Measurements from ENCODE around the gene CST9. TPM values are rescaled to one million over a fixed set of nuclear protein-coding genes. Genes with fewer than 3 reads are reported as not detected.

The CST9 gene
- total and polyA plus RNA-seq, 7 experiments from 2014 or later = not detected

Other genes with a start within 250 kb of the CST9 start
- gene GZF1, start 243.7 kb downstream of the CST9 start, total RNA-seq = 10 to 100 TPM; 11.4 to 44.0 (median 19.6) TPM
- gene GZF1, start 243.7 kb downstream of the CST9 start, polyA plus RNA-seq = 1 to 10 TPM; 1.4 to 7.8 TPM
- gene NAPB, start 184.4 kb downstream of the CST9 start, total RNA-seq = 10 to 100 TPM; 11.4 to 20.4 (median 16.2) TPM
- 1 to 10 TPM; 5.5 to 7.9 TPM for gene NAPB, start 184.4 kb downstream of the CST9 start, polyA plus RNA-seq
- not detected for gene CSTL1, start 166.2 kb downstream of the CST9 start, total RNA-seq
- gene CSTL1, start 166.2 kb downstream of the CST9 start, polyA plus RNA-seq = not detected
- not detected for gene CST11, start 153.0 kb downstream of the CST9 start, total RNA-seq
- not detected for gene CST11, start 153.0 kb downstream of the CST9 start, polyA plus RNA-seq
- not detected for gene CST8, start 114.8 kb downstream of the CST9 start, total RNA-seq
- gene CST8, start 114.8 kb downstream of the CST9 start, polyA plus RNA-seq = not detected
- gene CST9L, start 37.4 kb downstream of the CST9 start, total RNA-seq = not detected
- not detected for gene CST9L, start 37.4 kb downstream of the CST9 start, polyA plus RNA-seq
- gene CST3, start 32.0 kb upstream of the CST9 start, total RNA-seq = 100 to 1,000 TPM in 1 of 5 experiments, 10 to 100 TPM in 3, 1 to 10 TPM in 1; 1.7 to 520 (median 22.2) TPM
- 1 to 10 TPM; 2.5 to 5.5 TPM for gene CST3, start 32.0 kb upstream of the CST9 start, polyA plus RNA-seq
- gene CST4, start 83.1 kb upstream of the CST9 start, total RNA-seq = not detected
- gene CST4, start 83.1 kb upstream of the CST9 start, polyA plus RNA-seq = not detected
- not detected for gene CST1, start 145.0 kb upstream of the CST9 start, total RNA-seq
- not detected for gene CST1, start 145.0 kb upstream of the CST9 start, polyA plus RNA-seq
- gene CST2, start 220.8 kb upstream of the CST9 start, total RNA-seq = not detected
- not detected for gene CST2, start 220.8 kb upstream of the CST9 start, polyA plus RNA-seq

Measured in naive thymus-derived CD4-positive, alpha-beta T cell (primary cell).